Measurements from ENCODE around the gene CGREF1.
A peak's percentile ranks its signal among the peaks of the same experiment; 100 is the strongest.

The CGREF1 gene

GRCh38 chr2:27128668-27129571 is 10.0 kb upstream of the CGREF1 start:
- H3K36me3 ChIP-seq (ENCODE audit: control insufficient read depth, insufficient read depth, low read length): peaks cover 8% of the 10 kb centered on the region
- H3K27ac ChIP-seq (ENCODE audit: low read depth, low read length): no peak overlapping the region
- peaks cover 10% of the 10 kb centered on the region for H3K79me1 ChIP-seq (ENCODE audit: low read length)
- H3K4me2 ChIP-seq (ENCODE audit: low read length): no peak overlapping the region
- H3K23ac ChIP-seq (ENCODE audit: low read length): no peak overlapping the region
- H3K4ac ChIP-seq (ENCODE audit: low read depth, low read length): no peak overlapping the region
- no peak overlapping the region for H3K9ac ChIP-seq (ENCODE audit: low read length)
- no peak overlapping the region for H2AK5ac ChIP-seq (ENCODE audit: low read length)
- no peak overlapping the region for H2BK5ac ChIP-seq (ENCODE audit: low read length)
- no peak overlapping the region for H3K18ac ChIP-seq (ENCODE audit: low read length)
- peaks cover 2% of the 10 kb centered on the region for H3K27me3 ChIP-seq (ENCODE audit: insufficient read depth, low read length, poor library complexity)
- no peak overlapping the region for H3K56ac ChIP-seq (ENCODE audit: low read length)
- H4K5ac ChIP-seq (ENCODE audit: low read length): no peak overlapping the region
- no peak overlapping the region for H3K4me3 ChIP-seq (ENCODE audit: low read length)
- no CpG with 5 or more reads among the region's 11 CpGs for WGBS (ENCODE audit: extremely low coverage, insufficient coverage, low lambda C conversion rate)
- DNase-seq: no peak
- H2BK15ac ChIP-seq (replicated peaks; ENCODE audit: low read depth): no peak overlapping the region
- no peak overlapping the region for H2BK120ac ChIP-seq (ENCODE audit: low read depth, low read length)
- peaks cover 11% of the 10 kb centered on the region for H3K79me2 ChIP-seq (ENCODE audit: control insufficient read depth, insufficient read depth, low read length)
- H3K4me1 ChIP-seq (ENCODE audit: control insufficient read depth, low read depth, low read length): peaks cover 6% of the 10 kb centered on the region
- no peak overlapping the region for H4K8ac ChIP-seq (ENCODE audit: low read depth, low read length)

- no peak for DNase-seq
- no CpG with 5 or more reads among the region's 9 CpGs for WGBS (ENCODE audit: extremely low coverage, insufficient coverage, low lambda C conversion rate)
- Histone ChIP-seq H3K79me2 (ENCODE audit: control insufficient read depth, insufficient read depth, low read length) (peaks cover 3% of the 10 kb centered on the region), H3K9ac (ENCODE audit: low read length) (no peak overlapping the region), H3K4ac (ENCODE audit: low read depth, low read length) (no peak overlapping the region), H2BK120ac (ENCODE audit: low read depth, low read length) (no peak overlapping the region), H2BK5ac (ENCODE audit: low read length) (no peak overlapping the region), H3K4me2 (ENCODE audit: low read length) (no peak overlapping the region), H3K23ac (ENCODE audit: low read length) (no peak overlapping the region), H3K79me1 (ENCODE audit: low read length) (peaks cover 5% of the 10 kb centered on the region), H2AK5ac (ENCODE audit: low read length) (no peak overlapping the region), H3K18ac (ENCODE audit: low read length) (no peak overlapping the region), H4K5ac (ENCODE audit: low read length) (no peak overlapping the region), H3K4me1 (ENCODE audit: control insufficient read depth, low read depth, low read length) (peaks cover 2% of the 10 kb centered on the region), H3K27me3 (ENCODE audit: insufficient read depth, low read length, poor library complexity) (peaks cover 2% of the 10 kb centered on the region), H3K56ac (ENCODE audit: low read length) (no peak overlapping the region), H3K27ac (ENCODE audit: low read depth, low read length) (no peak overlapping the region), H4K8ac (ENCODE audit: low read depth, low read length) (no peak overlapping the region), H2BK15ac (replicated peaks; ENCODE audit: low read depth) (no peak overlapping the region), H3K36me3 (ENCODE audit: control insufficient read depth, insufficient read depth, low read length) (peaks cover 8% of the 10 kb centered on the region), H3K4me3 (ENCODE audit: low read length) (no peak overlapping the region)
These were observed 9.1 kb upstream of the CGREF1 start for GRCh38 chr2:27127883-27128667.

DNA sequence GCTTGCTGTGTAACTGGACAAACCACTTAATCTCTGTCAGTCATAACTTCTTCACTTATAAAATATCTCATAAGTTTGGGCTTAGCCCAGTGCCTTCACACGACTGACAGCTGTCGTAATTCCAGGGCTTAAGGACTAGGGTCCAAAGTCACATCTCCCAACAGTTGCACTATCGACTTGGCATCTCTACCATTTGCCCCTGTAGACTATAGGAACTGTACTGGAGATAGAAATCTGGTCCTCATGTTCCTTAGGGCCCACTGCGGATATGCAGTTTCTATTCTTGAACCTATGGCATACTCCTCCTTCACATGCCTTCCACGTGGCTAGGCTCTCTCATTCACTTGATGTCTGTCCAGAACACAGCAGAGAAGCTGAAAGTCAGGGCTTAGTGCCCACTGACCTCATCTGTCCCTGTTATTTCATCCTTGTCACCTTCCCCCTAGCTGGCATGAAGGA is 7.4 kb upstream of the CGREF1 start:
- Histone ChIP-seq H4K5ac (ENCODE audit: low read length) (no peak overlapping the region), H2AK5ac (ENCODE audit: low read length) (no peak overlapping the region), H2BK120ac (ENCODE audit: low read depth, low read length) (no peak overlapping the region), H3K9ac (ENCODE audit: low read length) (no peak overlapping the region), H3K18ac (ENCODE audit: low read length) (no peak overlapping the region), H3K27me3 (ENCODE audit: insufficient read depth, low read length, poor library complexity) (peaks cover 8% of the 10 kb centered on the region), H3K4me3 (ENCODE audit: low read length) (no peak overlapping the region), H3K4me2 (ENCODE audit: low read length) (no peak overlapping the region), H2BK15ac (replicated peaks; ENCODE audit: low read depth) (no peak overlapping the region), H3K4me1 (ENCODE audit: control insufficient read depth, low read depth, low read length) (no peaks in the 10 kb centered on the region), H2BK5ac (ENCODE audit: low read length) (no peak overlapping the region), H3K56ac (ENCODE audit: low read length) (no peak overlapping the region), H3K79me2 (ENCODE audit: control insufficient read depth, insufficient read depth, low read length) (no peaks in the 10 kb centered on the region), H3K4ac (ENCODE audit: low read depth, low read length) (no peak overlapping the region), H4K8ac (ENCODE audit: low read depth, low read length) (no peak overlapping the region), H3K36me3 (ENCODE audit: control insufficient read depth, insufficient read depth, low read length) (no peaks in the 10 kb centered on the region), H3K23ac (ENCODE audit: low read length) (no peak overlapping the region), H3K79me1 (ENCODE audit: low read length) (no peaks in the 10 kb centered on the region), H3K27ac (ENCODE audit: low read depth, low read length) (no peak overlapping the region)
- WGBS (ENCODE audit: extremely low coverage, insufficient coverage, low lambda C conversion rate): no CpG with 5 or more reads among the region's 5 CpGs
- DNase-seq: no peak

DNA sequence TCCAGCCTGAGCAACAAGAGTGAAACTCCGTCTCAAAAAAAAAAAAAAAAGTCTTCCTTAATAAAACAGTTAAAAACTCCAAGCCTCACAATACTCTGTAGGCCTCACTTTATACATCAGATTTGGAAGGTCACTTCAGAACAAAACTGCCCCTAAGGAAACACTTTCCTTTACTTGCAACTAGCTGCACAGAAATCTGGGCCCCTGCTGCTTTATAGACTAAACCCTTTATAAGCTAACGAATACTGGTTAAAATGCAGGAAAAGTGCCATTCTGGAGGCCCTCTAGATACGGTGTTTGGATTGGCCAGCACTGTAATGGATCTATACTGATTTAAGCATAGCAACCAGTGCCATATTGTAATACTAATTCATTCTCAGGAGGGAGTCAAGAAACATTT is 6.2 kb upstream of the CGREF1 start:
- Histone ChIP-seq H2BK15ac (replicated peaks; ENCODE audit: low read depth) (no peak overlapping the region), H3K27ac (ENCODE audit: low read depth, low read length) (no peak overlapping the region), H4K8ac (ENCODE audit: low read depth, low read length) (no peak overlapping the region), H2AK5ac (ENCODE audit: low read length) (no peak overlapping the region), H3K9ac (ENCODE audit: low read length) (no peak overlapping the region), H3K27me3 (ENCODE audit: insufficient read depth, low read length, poor library complexity) (peaks cover 8% of the 10 kb centered on the region), H3K79me1 (ENCODE audit: low read length) (no peaks in the 10 kb centered on the region), H3K4me2 (ENCODE audit: low read length) (no peak overlapping the region), H3K4me1 (ENCODE audit: control insufficient read depth, low read depth, low read length) (no peaks in the 10 kb centered on the region), H3K36me3 (ENCODE audit: control insufficient read depth, insufficient read depth, low read length) (no peaks in the 10 kb centered on the region), H3K18ac (ENCODE audit: low read length) (no peak overlapping the region), H3K4me3 (ENCODE audit: low read length) (no peak overlapping the region), H3K79me2 (ENCODE audit: control insufficient read depth, insufficient read depth, low read length) (no peaks in the 10 kb centered on the region), H3K56ac (ENCODE audit: low read length) (no peak overlapping the region), H3K4ac (ENCODE audit: low read depth, low read length) (no peak overlapping the region), H3K23ac (ENCODE audit: low read length) (no peak overlapping the region), H4K5ac (ENCODE audit: low read length) (no peak overlapping the region), H2BK5ac (ENCODE audit: low read length) (no peak overlapping the region), H2BK120ac (ENCODE audit: low read depth, low read length) (no peak overlapping the region)
- WGBS (ENCODE audit: extremely low coverage, insufficient coverage, low lambda C conversion rate): no CpG with 5 or more reads among the region's 3 CpGs
- no peak for DNase-seq

- Histone ChIP-seq H2BK15ac (replicated peaks; ENCODE audit: low read depth) (no peak within 1 kb of the TSS), H3K36me3 (ENCODE audit: control insufficient read depth, insufficient read depth, low read length) (no peaks in the 10 kb centered on the region), H3K18ac (ENCODE audit: low read length) (no peak within 1 kb of the TSS), H2AK5ac (ENCODE audit: low read length) (no peak within 1 kb of the TSS), H2BK5ac (ENCODE audit: low read length) (no peak within 1 kb of the TSS), H3K9ac (ENCODE audit: low read length) (peak within 1 kb of the TSS; percentile 42), H4K5ac (ENCODE audit: low read length) (no peak within 1 kb of the TSS), H3K27ac (ENCODE audit: low read depth, low read length) (no peak within 1 kb of the TSS), H3K4me2 (ENCODE audit: low read length) (peak within 1 kb of the TSS; percentile 64), H3K79me2 (ENCODE audit: control insufficient read depth, insufficient read depth, low read length) (no peaks in the 10 kb centered on the region), H3K56ac (ENCODE audit: low read length) (peak within 1 kb of the TSS; percentile 65), H3K79me1 (ENCODE audit: low read length) (no peaks in the 10 kb centered on the region), H3K4ac (ENCODE audit: low read depth, low read length) (no peak within 1 kb of the TSS), H3K27me3 (ENCODE audit: insufficient read depth, low read length, poor library complexity) (peaks cover 10% of the 10 kb centered on the region), H2BK120ac (ENCODE audit: low read depth, low read length) (no peak within 1 kb of the TSS), H3K23ac (ENCODE audit: low read length) (peak within 1 kb of the TSS; percentile 74), H3K4me1 (ENCODE audit: control insufficient read depth, low read depth, low read length) (peaks cover 2% of the 10 kb centered on the region), H4K8ac (ENCODE audit: low read depth, low read length) (no peak within 1 kb of the TSS), H3K4me3 (ENCODE audit: low read length) (peak within 1 kb of the TSS; percentile 27)
- no peak for DNase-seq
- WGBS (ENCODE audit: extremely low coverage, insufficient coverage, low lambda C conversion rate): no CpG with 5 or more reads among the region's 47 CpGs
These were observed 4.6 kb upstream of the CGREF1 start, which contains the start of gene ABHD1 for GRCh38 chr2:27123302-27124150. Gene ABHD1, plus strand, starts transcription at chr2:27123815. Its CDS starts 134 bp downstream, at chr2:27123949.
